ENCODE data around the gene N4BP2L2. TPM values are rescaled to one million over a fixed set of nuclear protein-coding genes. Genes with fewer than 3 reads are reported as not detected.

Gene N4BP2L2
- total RNA-seq, 2 experiments from 2014 or later: 171 TPM

DNA sequence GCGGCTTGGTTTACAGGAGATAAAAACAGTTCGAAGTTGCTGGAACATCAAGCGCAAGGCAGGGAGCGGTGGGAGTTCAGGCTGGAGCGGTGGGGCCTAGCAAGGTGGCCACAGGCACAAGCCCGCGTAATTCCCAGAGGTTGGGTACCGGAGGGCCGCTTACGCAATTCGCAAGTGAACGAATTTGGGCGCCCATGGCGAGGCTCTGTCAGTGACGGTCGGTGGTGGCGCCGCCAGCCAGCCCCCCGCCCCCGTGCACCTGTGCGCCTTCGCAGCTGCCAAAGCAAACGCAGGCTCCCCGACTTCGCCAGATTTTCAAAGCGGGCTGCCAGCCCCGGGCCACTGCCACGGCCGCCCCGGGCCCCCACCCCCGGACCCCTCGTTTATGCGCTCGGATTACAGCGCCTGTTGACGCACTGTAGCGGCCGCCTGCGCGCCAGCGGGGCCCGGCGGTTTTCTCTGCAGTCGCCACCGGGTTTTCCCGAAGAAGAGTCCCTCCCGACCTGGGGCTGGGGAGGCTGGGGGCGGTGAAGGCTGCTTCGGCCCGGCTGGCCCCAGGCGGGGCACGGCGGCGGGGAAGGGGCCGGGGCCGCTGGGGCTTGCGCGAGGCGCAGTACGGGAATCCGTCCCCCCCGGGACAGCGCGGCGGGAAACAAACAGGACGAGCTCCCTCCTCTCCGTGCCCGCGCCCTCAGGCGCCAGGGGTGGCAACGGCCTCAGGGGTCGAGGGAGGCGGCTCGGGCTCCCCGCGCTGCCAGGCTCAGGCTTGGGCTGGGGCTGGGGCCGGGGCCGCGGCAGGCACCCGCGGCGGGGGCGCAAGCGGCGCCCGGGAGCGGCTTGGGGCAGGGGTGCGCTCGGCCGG lies 111.4 kb downstream of the N4BP2L2 start:
- POLR2A ChIA-PET: interaction anchor here (0.7 to 4.5 kb wide), 19 partner anchors 12 to 1810 kb away, joined by 3 to 83 read pairs (median 4); partner anchors contain the start of genes BRCA2, N4BP2L2, PDS5B and ZAR1L
- Histone ChIP-seq H3K27ac (ENCODE audit: low read depth in 1 of 2, low read length in 2 of 2) (peak overlapping the region; percentile 91 to 94), H3K4me3 (ENCODE audit: low read length) (peak overlapping the region; percentile 79), H3K27me3 (ENCODE audit: control insufficient read depth in 1 of 2, insufficient read depth in 2 of 2, low read length in 2 of 2) (no peaks in the 10 kb centered on the region), H3K36me3 (ENCODE audit: insufficient read depth, low read length) (peaks cover 10% of the 10 kb centered on the region), H3K4me1 (ENCODE audit: insufficient read depth, low read length) (peaks cover 40% of the 10 kb centered on the region), H3K9me3 (ENCODE audit: control insufficient read depth in 1 of 2, insufficient read depth in 1 of 2, low read length in 2 of 2) (no peaks in the 10 kb centered on the region)
- H3K4me3 Mint-ChIP-seq: peak overlapping the region; percentile 95
- no peaks in the 10 kb centered on the region for H3K27me3 Mint-ChIP-seq
- DNase-seq: peak; percentile 29 to 82 (median 62)
- peak overlapping the region; percentile 96 for H3K27ac Mint-ChIP-seq
- CTCF ChIA-PET: interaction anchor here (1.0 to 2.3 kb wide), 2 partner anchors 159 to 1116 kb away, joined by 3 to 7 read pairs; partner anchors contain the start of gene PDS5B
- peaks cover 52% of the 10 kb centered on the region for H3K36me3 Mint-ChIP-seq (ENCODE audit: low read depth)
- H3K4me1 Mint-ChIP-seq (ENCODE audit: low read depth): peaks cover 47% of the 10 kb centered on the region
- TF ChIP-seq, protein P1, sequence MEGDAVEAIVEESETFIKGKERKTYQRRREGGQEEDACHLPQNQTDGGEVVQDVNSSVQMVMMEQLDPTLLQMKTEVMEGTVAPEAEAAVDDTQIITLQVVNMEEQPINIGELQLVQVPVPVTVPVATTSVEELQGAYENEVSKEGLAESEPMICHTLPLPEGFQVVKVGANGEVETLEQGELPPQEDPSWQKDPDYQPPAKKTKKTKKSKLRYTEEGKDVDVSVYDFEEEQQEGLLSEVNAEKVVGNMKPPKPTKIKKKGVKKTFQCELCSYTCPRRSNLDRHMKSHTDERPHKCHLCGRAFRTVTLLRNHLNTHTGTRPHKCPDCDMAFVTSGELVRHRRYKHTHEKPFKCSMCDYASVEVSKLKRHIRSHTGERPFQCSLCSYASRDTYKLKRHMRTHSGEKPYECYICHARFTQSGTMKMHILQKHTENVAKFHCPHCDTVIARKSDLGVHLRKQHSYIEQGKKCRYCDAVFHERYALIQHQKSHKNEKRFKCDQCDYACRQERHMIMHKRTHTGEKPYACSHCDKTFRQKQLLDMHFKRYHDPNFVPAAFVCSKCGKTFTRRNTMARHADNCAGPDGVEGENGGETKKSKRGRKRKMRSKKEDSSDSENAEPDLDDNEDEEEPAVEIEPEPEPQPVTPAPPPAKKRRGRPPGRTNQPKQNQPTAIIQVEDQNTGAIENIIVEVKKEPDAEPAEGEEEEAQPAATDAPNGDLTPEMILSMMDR (IDR thresholded peaks at IDR 0.05): no peak
- intact Hi-C loops (cut with DNase I, micrococcal nuclease): loop anchor here (2.0 to 10.0 kb wide), 6 partner anchors 110 to 1265 kb away; partner anchors contain the start of genes HSPH1 (in 2 of the 2), N4BP2L2 (in 2 of the 2), BRCA2 (in 1 of the 2) and PDS5B (in 1 of the 2)
- peak; percentile 41 for ATAC-seq (ENCODE audit: poor library complexity)
- no peaks in the 10 kb centered on the region for H3K9me3 Mint-ChIP-seq

DNA sequence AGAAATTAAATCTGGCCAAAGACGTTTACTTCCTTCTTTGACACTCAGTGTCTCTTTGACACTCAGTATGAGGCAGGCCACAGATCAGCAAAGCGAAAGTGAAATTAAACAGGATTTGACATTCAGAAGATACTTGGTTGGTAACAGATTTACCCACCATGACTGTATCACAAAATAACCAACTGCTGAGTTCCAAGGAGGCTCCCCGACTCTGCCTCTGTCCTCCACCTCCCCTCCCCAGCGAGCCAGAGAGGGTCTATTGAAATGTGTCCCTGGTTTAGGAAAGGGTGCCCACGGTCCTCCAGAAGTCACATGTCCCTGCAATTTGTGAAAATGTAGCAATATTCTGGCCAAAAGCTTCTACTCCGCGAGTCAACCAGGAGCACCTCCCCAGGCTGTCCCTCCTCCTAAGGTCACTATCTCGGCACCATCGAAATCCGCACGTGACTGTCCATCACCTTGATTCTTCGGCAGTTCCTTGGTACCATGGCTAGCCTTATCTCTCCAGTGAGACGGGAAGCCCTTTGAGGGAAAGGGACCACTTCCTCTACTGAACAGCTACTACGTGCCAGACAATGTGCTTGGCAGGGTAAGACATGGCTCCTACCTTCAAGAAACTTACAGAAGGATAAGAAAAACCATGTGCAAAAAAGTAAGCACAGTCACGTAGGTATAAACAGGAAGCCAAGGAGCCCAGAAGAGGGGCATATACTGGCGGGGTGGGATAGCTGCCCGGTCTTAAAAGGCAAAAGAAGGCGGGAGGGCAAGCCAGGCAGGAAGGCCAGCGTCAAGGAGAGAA lies 112.2 kb downstream of the N4BP2L2 start:
- no peaks in the 10 kb centered on the region for H3K9me3 Mint-ChIP-seq
- peak overlapping the region; percentile 79 for H3K4me3 ChIP-seq (ENCODE audit: low read length)
- DNase-seq (peak in 13 of 14 experiments; percentile 7 to 91 (median 28)), ATAC-seq (ENCODE audit: poor library complexity) (peak; percentile 48)
- no peaks in the 10 kb centered on the region for H3K9me3 ChIP-seq (ENCODE audit: control insufficient read depth in 1 of 2, insufficient read depth in 1 of 2, low read length in 2 of 2)
- peak overlapping the region; percentile 91 to 94 for H3K27ac ChIP-seq (ENCODE audit: low read depth in 1 of 2, low read length in 2 of 2)
- H3K4me1 Mint-ChIP-seq (ENCODE audit: low read depth): peaks cover 47% of the 10 kb centered on the region
- H3K4me3 Mint-ChIP-seq: peak overlapping the region; percentile 95
- TF ChIP-seq, protein P1 (IDR thresholded peaks at IDR 0.05): no peak
- peaks cover 60% of the 10 kb centered on the region for H3K36me3 Mint-ChIP-seq (ENCODE audit: low read depth)
- CTCF ChIA-PET: interaction anchor here (1.0 to 1.8 kb wide), 2 partner anchors 160 to 1117 kb away, joined by 3 to 4 read pairs; partner anchors contain the start of gene PDS5B
- peak overlapping the region; percentile 93 for H3K27ac Mint-ChIP-seq
- H3K27me3 ChIP-seq (ENCODE audit: control insufficient read depth in 1 of 2, insufficient read depth in 2 of 2, low read length in 2 of 2): no peaks in the 10 kb centered on the region
- POLR2A ChIA-PET: interaction anchor here (0.6 to 4.5 kb wide), 12 partner anchors 12 to 1809 kb away, joined by 3 to 83 read pairs (median 4); partner anchors contain the start of genes BRCA2, N4BP2L2 and ZAR1L
- intact Hi-C loops (cut with DNase I, micrococcal nuclease): loop anchor here (2.0 to 10.0 kb wide), 6 partner anchors 111 to 1264 kb away; partner anchors contain the start of genes HSPH1 (in 2 of the 2), N4BP2L2 (in 2 of the 2), BRCA2 (in 1 of the 2) and PDS5B (in 1 of the 2)
- H3K27me3 Mint-ChIP-seq: no peaks in the 10 kb centered on the region
- H3K4me1 ChIP-seq (ENCODE audit: insufficient read depth, low read length): peaks cover 40% of the 10 kb centered on the region
- H3K36me3 ChIP-seq (ENCODE audit: insufficient read depth, low read length): peaks cover 10% of the 10 kb centered on the region

DNA sequence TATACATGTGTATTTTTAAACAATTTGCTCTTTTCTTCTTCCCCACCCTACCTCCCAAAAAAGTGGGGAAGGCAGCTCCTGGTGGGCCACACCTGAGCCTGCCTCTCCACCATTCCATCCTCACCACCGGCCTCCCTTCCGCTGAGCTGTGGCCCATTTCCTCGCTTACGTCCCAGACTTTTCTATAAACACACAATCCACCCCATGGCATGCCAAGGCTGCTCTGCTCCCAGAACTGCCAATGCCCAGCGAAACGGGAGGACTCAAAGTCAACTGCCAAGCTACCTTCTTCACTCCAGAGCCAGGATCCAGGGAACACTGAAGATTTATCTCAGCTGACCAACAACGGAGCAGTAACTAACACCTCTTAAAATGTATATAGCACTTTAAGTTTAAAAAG lies 113.4 kb downstream of the N4BP2L2 start:
- Mint-ChIP-seq H3K36me3 (ENCODE audit: low read depth) (peaks cover 67% of the 10 kb centered on the region), H3K4me1 (ENCODE audit: low read depth) (peaks cover 47% of the 10 kb centered on the region)
- CTCF ChIA-PET: interaction anchor here (1.8 kb wide), 1 partner anchor 1118 kb away, joined by 4 read pairs; no protein-coding TSS in a partner anchor

More for the DNA sequence above, 113.4 kb downstream of the N4BP2L2 start:
- DNase-seq: no peak
- Histone ChIP-seq H3K36me3 (ENCODE audit: insufficient read depth, low read length) (peaks cover 14% of the 10 kb centered on the region), H3K4me1 (ENCODE audit: insufficient read depth, low read length) (peaks cover 40% of the 10 kb centered on the region), H3K27me3 (ENCODE audit: control insufficient read depth in 1 of 2, insufficient read depth in 2 of 2, low read length in 2 of 2) (no peaks in the 10 kb centered on the region), H3K4me3 (ENCODE audit: low read length) (no peak overlapping the region), H3K9me3 (ENCODE audit: control insufficient read depth in 1 of 2, insufficient read depth in 1 of 2, low read length in 2 of 2) (no peaks in the 10 kb centered on the region), H3K27ac (ENCODE audit: low read depth in 1 of 2, low read length in 2 of 2) (no peak overlapping the region)
- no peak for ATAC-seq (ENCODE audit: poor library complexity)
- peak overlapping the region; percentile 83 for H3K4me3 Mint-ChIP-seq
- H3K27ac Mint-ChIP-seq: peak overlapping the region; percentile 76
- no peaks in the 10 kb centered on the region for H3K9me3 Mint-ChIP-seq
- POLR2A ChIA-PET: interaction anchor here (0.9 to 4.5 kb wide), 2 partner anchors 110 to 113 kb away, joined by 3 to 83 read pairs; partner anchors contain the start of genes BRCA2, N4BP2L2 and ZAR1L
- intact Hi-C loops (cut with DNase I, micrococcal nuclease): loop anchor here (5.0 to 10.0 kb wide), 4 partner anchors 112 to 1263 kb away; partner anchors contain the start of genes HSPH1 (in 2 of the 2), N4BP2L2 (in 1 of the 2) and PDS5B (in 1 of the 2)
- no peaks in the 10 kb centered on the region for H3K27me3 Mint-ChIP-seq
- TF ChIP-seq, protein P1 (IDR thresholded peaks at IDR 0.05): no peak
